Amniotic epithelial cell (primary cell): ENCODE data around the gene NRG4.
"Not testable (repeated sequence)": the region's sequence is repeated elsewhere in the genome, so short reads cannot be mapped to it uniquely, and the experiment has no call there.

ENCODE experiments used
- DNase-seq: peaks from one replicate; pipeline ENCODE4 v3.0.0-alpha.2; 2010; ENCODE audit warnings: low read depth

NRG4 gene

GRCh38 chr15:75992897-75993296 lies 19.3 kb downstream of the NRG4 start:
- DNase-seq = no peak

GRCh38 chr15:75989875-75990274 lies 22.3 kb downstream of the NRG4 start:
- no peak for DNase-seq

GRCh38 chr15:75989045-75989444 lies 23.2 kb downstream of the NRG4 start:
- peak; percentile 12 for DNase-seq

- peak; percentile 71 for DNase-seq
These were observed 26.3 kb downstream of the NRG4 start for GRCh38 chr15:75985971-75986370.

GRCh38 chr15:75984706-75985105 lies 27.5 kb downstream of the NRG4 start:
- DNase-seq = peak; percentile 18

GRCh38 chr15:75982468-75982867 lies 29.8 kb downstream of the NRG4 start:
- DNase-seq = no peak

GRCh38 chr15:75981149-75981815 lies 30.9 kb downstream of the NRG4 start:
- no peak for DNase-seq

GRCh38 chr15:75976766-75977165 lies 35.5 kb downstream of the NRG4 start:
- not testable (repeated sequence) for DNase-seq

- peak; percentile 89 for DNase-seq
These were observed 46.2 kb downstream of the NRG4 start for GRCh38 chr15:75966073-75966472.

- DNase-seq = no peak
These were observed 50.9 kb downstream of the NRG4 start for GRCh38 chr15:75961331-75961730.

- DNase-seq = no peak
These were observed 56.5 kb downstream of the NRG4 start for GRCh38 chr15:75955720-75956119.

- no peak for DNase-seq
These were observed 59.7 kb downstream of the NRG4 start for GRCh38 chr15:75952525-75952924.

GRCh38 chr15:75948761-75949296 lies 63.4 kb downstream of the NRG4 start:
- DNase-seq = no peak

- peak; percentile 86 for DNase-seq
These were observed 65.1 kb downstream of the NRG4 start for GRCh38 chr15:75947092-75947491.

- peak; percentile 84 for DNase-seq
These were observed 66.3 kb downstream of the NRG4 start for GRCh38 chr15:75945953-75946352.

- no peak for DNase-seq
These were observed 68.5 kb downstream of the NRG4 start for GRCh38 chr15:75943713-75944215.

GRCh38 chr15:75943246-75943645 lies 69.0 kb downstream of the NRG4 start:
- DNase-seq = no peak

- DNase-seq = no peak
These were observed 69.8 kb downstream of the NRG4 start for GRCh38 chr15:75942464-75942863.

GRCh38 chr15:75930866-75931265 lies 81.4 kb downstream of the NRG4 start:
- DNase-seq = no peak

GRCh38 chr15:75929799-75930565 lies 82.2 kb downstream of the NRG4 start:
- DNase-seq = no peak

GRCh38 chr15:75928680-75929608 lies 83.3 kb downstream of the NRG4 start:
- peak; percentile 60 for DNase-seq

- no peak for DNase-seq
These were observed 84.6 kb downstream of the NRG4 start for GRCh38 chr15:75927601-75928000.
